Measurements from ENCODE around the gene LRIF1. TPM values are rescaled to one million over a fixed set of nuclear protein-coding genes. Genes with fewer than 3 reads are reported as not detected.

Gene LRIF1
- total and polyA plus RNA-seq, 2 experiments from 2014 or later, result 9.5 to 12.8 TPM

DNA sequence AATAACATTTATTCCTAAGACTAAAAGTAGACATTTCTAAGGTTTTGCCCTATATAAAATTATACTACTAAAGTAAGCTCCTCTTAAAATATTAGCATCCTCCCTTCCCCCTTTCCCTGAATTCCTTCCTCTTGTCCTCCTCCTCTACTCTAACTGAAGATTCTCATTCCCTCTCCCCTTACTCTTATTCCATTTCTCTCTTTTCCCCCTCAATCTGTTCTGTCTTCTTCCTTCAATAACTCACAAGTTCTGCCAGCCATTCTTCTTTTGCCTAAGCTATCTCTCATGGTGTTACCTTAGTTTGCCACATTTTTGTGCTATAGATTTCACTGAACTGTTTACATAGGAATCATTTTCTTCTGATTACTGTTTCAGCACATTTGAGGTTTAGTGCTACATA is 10.7 kb downstream of the LRIF1 start:
- DNase-seq (ENCODE audit: low spot score), result no peak
- Histone ChIP-seq H3K9me3 (ENCODE audit: low read depth) (peaks cover 6% of the 10 kb centered on the region), H3K9me2 (replicated peaks; ENCODE audit: insufficient read depth) (no peaks in the 10 kb centered on the region), H3K27me3 (no peaks in the 10 kb centered on the region), H3K4me2 (no peak overlapping the region), H3K4me1 (ENCODE audit: insufficient read depth) (no peaks in the 10 kb centered on the region), H3K4me3 (no peak overlapping the region), H3K36me3 (replicated peaks; ENCODE audit: insufficient read depth, low read depth) (no peaks in the 10 kb centered on the region), H2AFZ (no peak overlapping the region), H3K79me2 (peaks cover 13% of the 10 kb centered on the region), H3K27ac (no peak overlapping the region), H4K20me1 (ENCODE audit: insufficient read depth, poor library complexity, severe bottlenecking) (no peaks in the 10 kb centered on the region)
- no peak for TF ChIP-seq EZH2 (IDR thresholded peaks at IDR 0.05; ENCODE audit: borderline replicate concordance)
- TF ChIP-seq, protein P1, sequence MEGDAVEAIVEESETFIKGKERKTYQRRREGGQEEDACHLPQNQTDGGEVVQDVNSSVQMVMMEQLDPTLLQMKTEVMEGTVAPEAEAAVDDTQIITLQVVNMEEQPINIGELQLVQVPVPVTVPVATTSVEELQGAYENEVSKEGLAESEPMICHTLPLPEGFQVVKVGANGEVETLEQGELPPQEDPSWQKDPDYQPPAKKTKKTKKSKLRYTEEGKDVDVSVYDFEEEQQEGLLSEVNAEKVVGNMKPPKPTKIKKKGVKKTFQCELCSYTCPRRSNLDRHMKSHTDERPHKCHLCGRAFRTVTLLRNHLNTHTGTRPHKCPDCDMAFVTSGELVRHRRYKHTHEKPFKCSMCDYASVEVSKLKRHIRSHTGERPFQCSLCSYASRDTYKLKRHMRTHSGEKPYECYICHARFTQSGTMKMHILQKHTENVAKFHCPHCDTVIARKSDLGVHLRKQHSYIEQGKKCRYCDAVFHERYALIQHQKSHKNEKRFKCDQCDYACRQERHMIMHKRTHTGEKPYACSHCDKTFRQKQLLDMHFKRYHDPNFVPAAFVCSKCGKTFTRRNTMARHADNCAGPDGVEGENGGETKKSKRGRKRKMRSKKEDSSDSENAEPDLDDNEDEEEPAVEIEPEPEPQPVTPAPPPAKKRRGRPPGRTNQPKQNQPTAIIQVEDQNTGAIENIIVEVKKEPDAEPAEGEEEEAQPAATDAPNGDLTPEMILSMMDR (IDR thresholded peaks at IDR 0.05; ENCODE audit: poor library complexity), result no peak
- no peak for TF ChIP-seq EZH2phosphoT487 (IDR thresholded peaks at IDR 0.05; ENCODE audit: low read depth, severe bottlenecking, unreplicated experiment)

DNA sequence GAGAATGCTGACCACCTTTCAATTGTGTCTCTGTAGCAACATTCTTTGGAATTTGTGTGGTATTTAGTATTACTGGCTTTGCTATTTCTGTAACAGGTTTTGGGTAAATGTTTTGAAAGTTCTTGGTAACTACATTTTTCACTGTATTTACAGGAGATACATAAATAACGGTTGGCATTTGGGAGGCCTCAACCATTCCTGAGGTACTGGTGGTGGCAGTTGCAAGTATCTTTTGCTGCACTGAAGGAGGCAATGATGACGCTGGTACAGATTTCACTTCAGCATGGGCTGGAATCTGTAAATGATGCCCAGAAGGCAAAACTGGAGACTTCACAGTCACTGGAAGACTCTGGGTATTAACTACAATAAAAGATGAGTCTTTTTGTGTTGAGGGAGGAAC is 11.7 kb downstream of the LRIF1 start:
- 89% methylated on average over 2 of the region's 2 CpGs for WGBS (ENCODE audit: low lambda C conversion rate, missing lambda C conversion rate)
- no peak overlapping the region for H3K27ac ChIP-seq
- no peaks in the 10 kb centered on the region for H3K36me3 ChIP-seq (replicated peaks; ENCODE audit: insufficient read depth, low read depth)
- peaks cover 6% of the 10 kb centered on the region for H3K9me3 ChIP-seq (ENCODE audit: low read depth)
- DNase-seq (ENCODE audit: low spot score), result no peak
- no peaks in the 10 kb centered on the region for H3K27me3 ChIP-seq
- no peak overlapping the region for H2AFZ ChIP-seq
- H4K20me1 ChIP-seq (ENCODE audit: insufficient read depth, poor library complexity, severe bottlenecking), result no peaks in the 10 kb centered on the region
- H3K79me2 ChIP-seq, result peaks cover 10% of the 10 kb centered on the region
- no peak overlapping the region for H3K4me2 ChIP-seq
- no peaks in the 10 kb centered on the region for H3K9me2 ChIP-seq (replicated peaks; ENCODE audit: insufficient read depth)
- H3K4me1 ChIP-seq (ENCODE audit: insufficient read depth), result no peaks in the 10 kb centered on the region
- TF ChIP-seq EZH2 (IDR thresholded peaks at IDR 0.05; ENCODE audit: borderline replicate concordance) (no peak), EZH2phosphoT487 (IDR thresholded peaks at IDR 0.05; ENCODE audit: low read depth, severe bottlenecking, unreplicated experiment) (no peak)
- TF ChIP-seq, protein P1 (IDR thresholded peaks at IDR 0.05; ENCODE audit: poor library complexity), result no peak
- no peak overlapping the region for H3K4me3 ChIP-seq

DNA sequence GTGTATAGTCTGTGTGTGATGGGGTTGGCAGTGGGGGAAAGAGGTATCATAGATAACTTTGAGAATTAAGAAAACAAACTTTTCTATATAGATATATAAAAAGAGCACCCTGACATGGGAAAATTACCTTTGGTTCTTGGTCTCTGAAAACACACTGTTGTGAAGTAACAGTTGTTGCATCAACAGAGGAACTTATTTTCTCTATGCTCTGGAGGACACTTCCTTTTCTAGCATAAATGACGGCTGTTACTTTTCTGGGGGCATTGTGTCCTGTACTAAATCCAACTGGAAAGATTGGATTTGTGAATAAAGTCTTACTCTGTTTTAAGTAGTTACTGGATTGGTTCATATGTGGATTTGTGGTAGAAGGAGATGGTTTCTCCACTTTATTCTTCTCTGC is 12.6 kb downstream of the LRIF1 start:
- no peaks in the 10 kb centered on the region for H3K27me3 ChIP-seq
- TF ChIP-seq, protein P1 (IDR thresholded peaks at IDR 0.05; ENCODE audit: poor library complexity), result no peak
- no peak for TF ChIP-seq EZH2phosphoT487 (IDR thresholded peaks at IDR 0.05; ENCODE audit: low read depth, severe bottlenecking, unreplicated experiment)
- TF ChIP-seq EZH2 (IDR thresholded peaks at IDR 0.05; ENCODE audit: borderline replicate concordance), result no peak
- peaks cover 7% of the 10 kb centered on the region for H3K79me2 ChIP-seq
- no peak overlapping the region for H3K4me3 ChIP-seq
- 81% methylated on average over 1 of the region's 1 CpG for WGBS (ENCODE audit: low lambda C conversion rate, missing lambda C conversion rate)
- H2AFZ ChIP-seq, result no peak overlapping the region
- H3K36me3 ChIP-seq (replicated peaks; ENCODE audit: insufficient read depth, low read depth), result no peaks in the 10 kb centered on the region
- peaks cover 6% of the 10 kb centered on the region for H3K9me3 ChIP-seq (ENCODE audit: low read depth)
- DNase-seq (ENCODE audit: low spot score), result no peak
- no peaks in the 10 kb centered on the region for H3K9me2 ChIP-seq (replicated peaks; ENCODE audit: insufficient read depth)
- no peaks in the 10 kb centered on the region for H4K20me1 ChIP-seq (ENCODE audit: insufficient read depth, poor library complexity, severe bottlenecking)
- no peak overlapping the region for H3K27ac ChIP-seq
- H3K4me1 ChIP-seq (ENCODE audit: insufficient read depth), result no peaks in the 10 kb centered on the region
- H3K4me2 ChIP-seq, result no peak overlapping the region
